OCI-LY3 (cell line): ENCODE measurements around the gene TNIP1.

ENCODE experiments used
- H2AFZ ChIP-seq: fragments of 200-600, 300-600 bp; shearing (Covaris generic); 2 replicates; pipeline ENCODE4 v1.6.0; 2014; ENCODE audit warnings: antibody characterized with exemption, low read depth, low read length
- H3K27ac ChIP-seq: fragments of 200-600, 300-600 bp; sonication (generic); 2 replicates; pipeline ENCODE4 v1.5.1; 2014; ENCODE audit warnings: mild to moderate bottlenecking, low read length, moderate library complexity, mixed read lengths
- H3K27me3 ChIP-seq: fragments of 200-600, 300-600 bp; sonication (generic); 2 replicates; pipeline ENCODE4 v1.6.1; 2014; ENCODE audit warnings: low read depth, low read length, mixed read lengths
- H3K36me3 ChIP-seq: fragments of 200-600, 300-600 bp; sonication (generic); replicated peaks from 2 replicates; pipeline ENCODE3; 2014; ENCODE audit warnings: low read depth, low read length, mixed read lengths
- H3K4me1 ChIP-seq: fragments of 300-600, 200-600 bp; sonication (generic); 2 replicates; pipeline ENCODE4 v1.6.1; 2014; ENCODE audit warnings: low read length, mixed read lengths
- H3K4me2 ChIP-seq: fragments of 200-600, 300-600 bp; sonication (generic); 2 replicates; pipeline ENCODE4 v1.6.1; 2014; ENCODE audit warnings: low read length, mixed read lengths
- H3K4me3 ChIP-seq: fragments of 300-600, 200-600 bp; sonication (generic); 2 replicates; pipeline ENCODE4 v1.5.1; 2014; ENCODE audit warnings: antibody characterized with exemption, mild to moderate bottlenecking, low read length, moderate library complexity
- H3K79me2 ChIP-seq: fragments of 300-600, 200-600 bp; shearing (Covaris generic); 2 replicates; pipeline ENCODE4 v1.6.1; 2014; ENCODE audit warnings: mild to moderate bottlenecking, low read length, mixed read lengths
- H3K9ac ChIP-seq: fragments of 300-600, 200-600 bp; shearing (Covaris generic); 2 replicates; pipeline ENCODE4 v1.6.0; 2014; ENCODE audit warnings: mild to moderate bottlenecking, low read length, moderate library complexity
- H3K9me3 ChIP-seq: fragments of 200-600, 300-600 bp; shearing (Covaris generic); 2 replicates; pipeline ENCODE4 v1.6.1; 2014; ENCODE audit warnings: low read length, mixed read lengths; ENCODE audit not compliant: insufficient read depth
- H4K20me1 ChIP-seq: fragments of 200-600, 300-600 bp; sonication (generic); 2 replicates; pipeline ENCODE4 v1.6.1; 2016; ENCODE audit warnings: low read length, mixed read lengths; ENCODE audit not compliant: insufficient read depth
- CTCF ChIP-seq: fragments of 200-600, 300-600 bp; sonication (generic); IDR thresholded peaks from 2 replicates; pipeline ENCODE4 v1.5.1; 2014; ENCODE audit warnings: antibody characterized with exemption, low read length, low read depth
- EZH2phosphoT487 ChIP-seq: fragments of 200-600 bp; shearing (Covaris generic); IDR thresholded peaks from 2 replicates; pipeline ENCODE4 v1.6.1; 2018; ENCODE audit warnings: antibody characterized with exemption, mixed run types, low read depth

Gene TNIP1

GRCh38 chr5:151063142-151063989 lies 17.5 kb downstream of the TNIP1 start:
- Histone ChIP-seq H3K79me2 (peaks cover 86% of the 10 kb centered on the region), H2AFZ (no peak overlapping the region), H3K4me1 (peaks cover 98% of the 10 kb centered on the region), H3K4me3 (no peak overlapping the region), H3K9me3 (no peaks in the 10 kb centered on the region), H3K36me3 (peaks cover 73% of the 10 kb centered on the region), H3K27ac (0 out of 2 replicates have a peak overlapping the region, but pooled peaks have one; percentile 22), H3K4me2 (no peak overlapping the region), H4K20me1 (peaks cover 59% of the 10 kb centered on the region), H3K9ac (no peak overlapping the region), H3K27me3 (no peaks in the 10 kb centered on the region)
- TF ChIP-seq CTCF (no peak), EZH2phosphoT487 (no peak)

DNA sequence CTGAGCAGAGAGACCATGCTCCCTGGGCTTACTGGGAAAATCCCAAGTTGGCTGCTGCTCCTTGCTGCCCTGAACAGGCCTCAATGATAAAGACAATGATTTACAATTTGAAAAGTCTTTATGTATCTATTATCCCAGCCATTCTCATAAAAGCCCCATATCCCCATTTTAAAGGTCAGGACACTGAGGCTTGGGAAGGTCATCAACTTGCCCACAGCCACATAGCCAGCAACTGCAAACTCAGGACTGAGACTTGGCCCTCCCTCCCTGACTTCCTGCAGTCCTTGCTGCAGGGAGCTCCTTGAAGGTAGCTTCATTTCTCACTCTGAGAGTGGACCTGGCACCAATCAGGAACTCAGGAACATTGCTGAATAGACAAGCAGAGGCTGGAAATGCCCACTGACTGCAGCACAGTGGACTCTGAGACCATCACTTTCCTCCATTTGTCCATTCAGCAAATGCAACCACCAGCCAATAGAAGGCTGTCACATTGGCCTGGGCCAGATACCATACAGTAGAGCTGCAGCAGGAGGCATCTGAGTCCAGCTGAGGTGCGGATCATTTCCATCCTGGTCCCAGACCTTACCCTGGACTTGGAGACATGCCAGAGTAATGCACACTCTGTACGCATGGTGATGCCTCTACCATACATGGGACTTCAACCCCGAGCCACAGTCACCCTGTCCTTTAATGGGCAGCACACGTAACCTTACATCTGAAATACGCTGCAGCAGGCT lies 18.3 kb downstream of the TNIP1 start:
- peaks cover 86% of the 10 kb centered on the region for H3K79me2 ChIP-seq

DNA sequence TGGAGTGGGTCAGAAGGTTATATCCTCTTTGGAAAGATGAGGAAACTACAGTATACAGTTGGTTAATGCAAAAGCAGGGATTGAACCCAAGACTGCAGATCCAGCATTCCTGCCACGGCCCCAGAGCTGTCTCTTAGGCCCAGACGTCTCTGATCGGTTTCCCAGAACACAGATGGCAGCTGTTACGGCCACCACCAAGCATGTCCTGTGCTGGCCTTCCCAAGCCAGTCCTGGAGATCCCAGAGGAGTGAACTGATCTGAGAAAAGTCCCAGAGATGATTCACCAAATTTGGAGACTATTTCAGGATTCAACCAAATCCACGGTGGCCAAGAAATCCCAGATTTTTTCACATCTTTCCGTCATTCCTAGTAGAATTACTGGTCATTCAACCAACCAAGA lies 20.1 kb downstream of the TNIP1 start:
- no peaks in the 10 kb centered on the region for H3K9me3 ChIP-seq
- peak overlapping the region; percentile 99 for H3K27ac ChIP-seq
- TF ChIP-seq EZH2phosphoT487 (no peak), CTCF (no peak)
- no peak overlapping the region for H2AFZ ChIP-seq
- peaks cover 84% of the 10 kb centered on the region for H3K79me2 ChIP-seq
- H3K4me3 ChIP-seq = peak overlapping the region; percentile 21; the same call in 1 of the 2 replicates
- peak overlapping the region; percentile 66 for H3K9ac ChIP-seq
- no peaks in the 10 kb centered on the region for H3K27me3 ChIP-seq
- peak overlapping the region; percentile 75 for H3K4me2 ChIP-seq
- H3K36me3 ChIP-seq = peaks cover 78% of the 10 kb centered on the region
- H4K20me1 ChIP-seq = peaks cover 50% of the 10 kb centered on the region
- peaks cover 82% of the 10 kb centered on the region for H3K4me1 ChIP-seq

More for the DNA sequence above, 18.3 kb downstream of the TNIP1 start:
- Histone ChIP-seq H3K36me3 (peaks cover 72% of the 10 kb centered on the region), H3K4me2 (no peak overlapping the region), H3K4me3 (no peak overlapping the region), H3K27ac (peak overlapping the region; percentile 99), H2AFZ (no peak overlapping the region), H4K20me1 (peaks cover 54% of the 10 kb centered on the region), H3K27me3 (no peaks in the 10 kb centered on the region), H3K9ac (no peak overlapping the region), H3K4me1 (peaks cover 94% of the 10 kb centered on the region), H3K9me3 (no peaks in the 10 kb centered on the region)
- TF ChIP-seq CTCF (no peak), EZH2phosphoT487 (no peak)

GRCh38 chr5:151058891-151059489 lies 21.8 kb downstream of the TNIP1 start:
- peak overlapping the region; percentile 99 for H3K27ac ChIP-seq
- peak overlapping the region; percentile 62 for H3K9ac ChIP-seq
- peaks cover 71% of the 10 kb centered on the region for H3K79me2 ChIP-seq
- peaks cover 40% of the 10 kb centered on the region for H4K20me1 ChIP-seq
- H3K4me1 ChIP-seq = peaks cover 64% of the 10 kb centered on the region
- no peaks in the 10 kb centered on the region for H3K9me3 ChIP-seq
- TF ChIP-seq EZH2phosphoT487 = no peak
- peak; percentile 8; the same call in 1 of the 2 replicates for TF ChIP-seq CTCF
- H3K4me2 ChIP-seq = peak overlapping the region; percentile 61
- peaks cover 79% of the 10 kb centered on the region for H3K36me3 ChIP-seq
- no peak overlapping the region for H2AFZ ChIP-seq
- peak overlapping the region; percentile 43 for H3K4me3 ChIP-seq
- H3K27me3 ChIP-seq = no peaks in the 10 kb centered on the region
